ENCODE data around the gene TSNAXIP1. TPM values are rescaled to one million over a fixed set of nuclear protein-coding genes. Genes with fewer than 3 reads are reported as not detected.

The TSNAXIP1 gene
- total and polyA plus RNA-seq, 9 of the 15 experiments (the other 6 are each of a cell fraction or from before 2014, with no cell fraction given), result 0.03 to 0.24 (median 0.11) TPM; not detected in 4

DNA sequence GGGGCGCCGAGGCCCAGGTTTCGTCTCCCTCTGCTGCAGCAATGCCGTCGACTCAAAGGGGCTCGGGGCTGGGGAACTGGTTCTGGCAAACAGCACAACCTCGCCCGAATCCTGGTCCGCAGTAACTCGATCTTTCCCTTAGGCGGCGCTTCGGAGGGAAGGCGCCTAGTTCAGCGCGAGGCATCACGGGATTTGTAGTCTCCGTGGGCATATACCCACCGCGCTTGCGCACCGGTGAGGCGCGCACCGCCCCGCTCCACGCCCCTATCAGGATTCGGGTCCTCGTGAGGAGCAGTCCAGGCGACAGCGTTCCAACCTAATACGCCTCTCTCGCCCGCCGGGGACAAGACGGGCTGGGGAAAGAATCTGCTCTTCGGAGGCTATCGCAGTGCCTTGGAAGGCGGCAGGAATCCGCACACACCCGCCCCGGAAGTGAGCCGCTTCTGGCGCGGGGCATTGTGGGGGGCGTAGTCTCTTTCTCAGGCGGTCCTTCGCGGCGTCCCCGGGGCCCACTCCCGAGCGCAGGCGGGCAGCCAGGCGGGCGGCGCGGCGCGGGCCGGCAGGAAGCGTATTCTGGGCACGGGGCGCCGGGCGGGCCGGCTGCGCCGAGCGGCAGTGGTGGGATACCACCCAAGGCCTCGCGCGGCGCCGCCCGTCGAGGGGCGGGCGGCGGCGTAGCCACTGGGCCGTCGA lies 35.3 kb downstream of the TSNAXIP1 start, which contains the start of gene THAP11 (continued):
- TF ChIP-seq, protein P1, sequence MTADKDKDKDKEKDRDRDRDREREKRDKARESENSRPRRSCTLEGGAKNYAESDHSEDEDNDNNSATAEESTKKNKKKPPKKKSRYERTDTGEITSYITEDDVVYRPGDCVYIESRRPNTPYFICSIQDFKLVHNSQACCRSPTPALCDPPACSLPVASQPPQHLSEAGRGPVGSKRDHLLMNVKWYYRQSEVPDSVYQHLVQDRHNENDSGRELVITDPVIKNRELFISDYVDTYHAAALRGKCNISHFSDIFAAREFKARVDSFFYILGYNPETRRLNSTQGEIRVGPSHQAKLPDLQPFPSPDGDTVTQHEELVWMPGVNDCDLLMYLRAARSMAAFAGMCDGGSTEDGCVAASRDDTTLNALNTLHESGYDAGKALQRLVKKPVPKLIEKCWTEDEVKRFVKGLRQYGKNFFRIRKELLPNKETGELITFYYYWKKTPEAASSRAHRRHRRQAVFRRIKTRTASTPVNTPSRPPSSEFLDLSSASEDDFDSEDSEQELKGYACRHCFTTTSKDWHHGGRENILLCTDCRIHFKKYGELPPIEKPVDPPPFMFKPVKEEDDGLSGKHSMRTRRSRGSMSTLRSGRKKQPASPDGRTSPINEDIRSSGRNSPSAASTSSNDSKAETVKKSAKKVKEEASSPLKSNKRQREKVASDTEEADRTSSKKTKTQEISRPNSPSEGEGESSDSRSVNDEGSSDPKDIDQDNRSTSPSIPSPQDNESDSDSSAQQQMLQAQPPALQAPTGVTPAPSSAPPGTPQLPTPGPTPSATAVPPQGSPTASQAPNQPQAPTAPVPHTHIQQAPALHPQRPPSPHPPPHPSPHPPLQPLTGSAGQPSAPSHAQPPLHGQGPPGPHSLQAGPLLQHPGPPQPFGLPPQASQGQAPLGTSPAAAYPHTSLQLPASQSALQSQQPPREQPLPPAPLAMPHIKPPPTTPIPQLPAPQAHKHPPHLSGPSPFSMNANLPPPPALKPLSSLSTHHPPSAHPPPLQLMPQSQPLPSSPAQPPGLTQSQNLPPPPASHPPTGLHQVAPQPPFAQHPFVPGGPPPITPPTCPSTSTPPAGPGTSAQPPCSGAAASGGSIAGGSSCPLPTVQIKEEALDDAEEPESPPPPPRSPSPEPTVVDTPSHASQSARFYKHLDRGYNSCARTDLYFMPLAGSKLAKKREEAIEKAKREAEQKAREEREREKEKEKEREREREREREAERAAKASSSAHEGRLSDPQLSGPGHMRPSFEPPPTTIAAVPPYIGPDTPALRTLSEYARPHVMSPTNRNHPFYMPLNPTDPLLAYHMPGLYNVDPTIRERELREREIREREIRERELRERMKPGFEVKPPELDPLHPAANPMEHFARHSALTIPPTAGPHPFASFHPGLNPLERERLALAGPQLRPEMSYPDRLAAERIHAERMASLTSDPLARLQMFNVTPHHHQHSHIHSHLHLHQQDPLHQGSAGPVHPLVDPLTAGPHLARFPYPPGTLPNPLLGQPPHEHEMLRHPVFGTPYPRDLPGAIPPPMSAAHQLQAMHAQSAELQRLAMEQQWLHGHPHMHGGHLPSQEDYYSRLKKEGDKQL (CRISPR knock-in tag; IDR thresholded peaks at IDR 0.05; ENCODE audit: borderline replicate concordance), result no peak
- peak; percentile 73 for TF ChIP-seq ETV1 (tag; conservative IDR thresholded peaks at IDR 0.05; ENCODE audit: low read depth)
- TF ChIP-seq, protein P2, sequence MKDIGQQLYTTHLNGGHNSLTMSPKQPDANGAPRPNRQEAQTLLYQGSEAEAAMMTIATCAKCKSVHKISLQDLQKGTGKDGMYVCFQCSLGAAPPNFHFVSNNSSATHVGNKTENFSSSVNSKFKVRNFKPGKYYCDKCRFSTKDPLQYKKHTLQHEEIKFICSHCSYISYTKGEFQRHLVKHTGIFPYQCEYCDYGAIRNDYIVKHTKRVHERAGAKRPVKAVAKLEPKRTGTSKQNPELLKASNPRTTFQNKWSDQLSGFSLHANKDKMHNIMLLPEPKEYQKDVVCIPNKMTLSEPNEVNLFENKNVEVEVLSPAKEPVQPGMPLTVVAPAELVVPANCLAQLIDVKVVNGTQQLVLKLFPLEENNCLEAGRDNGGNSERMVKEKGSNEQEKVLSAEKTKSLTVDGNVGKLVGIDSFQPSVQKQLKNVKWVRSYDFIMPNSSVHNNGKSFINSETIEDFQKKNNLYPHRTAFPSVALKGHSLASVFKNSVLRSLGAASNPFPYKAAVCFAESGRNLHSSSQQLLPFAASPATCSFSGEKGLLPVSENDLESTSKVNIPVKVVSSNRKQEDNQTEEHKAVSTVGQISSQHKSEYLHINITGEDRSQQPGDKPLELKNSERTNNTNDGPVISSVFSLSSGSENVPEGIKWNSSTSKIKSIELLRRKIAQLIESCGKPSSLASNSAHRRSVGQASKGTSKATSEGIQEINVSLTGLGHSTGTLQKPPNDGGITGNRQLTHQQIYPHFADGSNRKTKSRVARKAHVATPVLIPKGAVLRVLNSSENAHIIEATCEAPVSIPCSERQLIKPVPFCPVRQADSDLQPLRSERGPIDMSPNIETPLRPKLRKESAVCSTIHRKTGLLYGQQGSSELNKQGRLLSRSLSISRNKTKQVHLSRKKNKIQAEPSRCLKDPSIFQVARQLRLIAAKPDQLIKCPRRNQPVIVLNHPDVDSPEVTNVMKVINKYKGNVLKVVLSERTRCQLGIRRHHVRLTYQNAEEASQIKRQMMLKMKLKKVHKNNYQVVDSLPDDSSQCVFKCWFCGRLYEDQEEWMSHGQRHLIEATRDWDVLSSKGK (CRISPR knock-in tag; IDR thresholded peaks at IDR 0.05), result no peak
- TF ChIP-seq KLF6 (CRISPR knock-in tag; IDR thresholded peaks at IDR 0.05; ENCODE audit: borderline replicate concordance), result no peak
- TF ChIP-seq YBX1 (IDR thresholded peaks at IDR 0.05), result no peak
- TF ChIP-seq CEBPB (tag; IDR thresholded peaks at IDR 0.05), result no peak
- no peak for TF ChIP-seq THRAP3 (IDR thresholded peaks at IDR 0.05; ENCODE audit: borderline replicate concordance)
- peak; percentile 62 for TF ChIP-seq SMAD1 (IDR thresholded peaks at IDR 0.05; ENCODE audit: low read depth, low read length, partially characterized antibody)
- no peak for TF ChIP-seq ZNF699 (CRISPR knock-in tag; IDR thresholded peaks at IDR 0.05; ENCODE audit: insufficient replicate concordance)
- TF ChIP-seq NEUROD1 (IDR thresholded peaks at IDR 0.05; ENCODE audit: borderline replicate concordance, low read depth, low read length, partially characterized antibody), result peak; percentile 60
- no peak for TF ChIP-seq FOS (IDR thresholded peaks at IDR 0.05; ENCODE audit: extremely low read depth, insufficient read length)
- TF ChIP-seq ZNF766 (CRISPR knock-in tag; conservative IDR thresholded peaks at IDR 0.05), result 0 out of 2 replicates have a peak, but pooled peaks have one; percentile 43
- TF ChIP-seq HDAC6 (IDR thresholded peaks at IDR 0.05; ENCODE audit: low read depth, low read length), result no peak
- TF ChIP-seq ETS1 (conservative IDR thresholded peaks at IDR 0.05; ENCODE audit: control insufficient read depth, low read depth, low read length), result peak; percentile 93
- peak; percentile 21 for TF ChIP-seq CREB1 (IDR thresholded peaks at IDR 0.05)
- TF ChIP-seq CREB1 (CRISPR knock-in tag; IDR thresholded peaks at IDR 0.05), result peak; percentile 78; the same call in 1 of the 2 replicates

Data from K562 (cell line).